Duodenal mucosa (tissue), 2 donors: Measurements from ENCODE around the gene AMY2B.
"Not testable (repeated sequence)": the region's sequence is repeated elsewhere in the genome, so short reads cannot be mapped to it uniquely, and the experiment has no call there.

ENCODE experiments used
- H3K27ac ChIP-seq: one replicate; pipeline ENCODE4 v1.7.0; 2013; ENCODE audit warnings: low read depth, low read length
- H3K27me3 ChIP-seq, 2 donors: one replicate each; pipeline ENCODE4 v1.7.0; 2013; ENCODE audit warnings: low read length in 2 of 2, control low read depth in 1 of 2; ENCODE audit not compliant: insufficient read depth in 2 of 2, control insufficient read depth in 1 of 2
- H3K36me3 ChIP-seq, 2 donors: one replicate each; pipeline ENCODE4 v1.7.0; 2013; ENCODE audit warnings: low read length in 2 of 2, control low read depth in 1 of 2; ENCODE audit not compliant: insufficient read depth in 2 of 2, control insufficient read depth in 1 of 2
- H3K4me1 ChIP-seq, 2 donors: one replicate each; pipeline ENCODE4 v1.7.0; 2013; ENCODE audit warnings: low read length in 2 of 2, control low read depth in 1 of 2; ENCODE audit not compliant: insufficient read depth in 2 of 2, control insufficient read depth in 1 of 2
- H3K4me3 ChIP-seq, 2 donors: one replicate each; pipeline ENCODE4 v1.7.0; 2013; ENCODE audit warnings: low read length in 2 of 2, low read depth in 1 of 2
- H3K9ac ChIP-seq, 2 donors: one replicate each; pipeline ENCODE4 v1.7.0; 2013; ENCODE audit warnings: low read length in 2 of 2, low read depth in 1 of 2
- H3K9me3 ChIP-seq, 2 donors: one replicate each; pipeline ENCODE4 v1.7.0; 2013; ENCODE audit warnings: low read length in 2 of 2, control low read depth in 1 of 2; ENCODE audit not compliant: control insufficient read depth in 1 of 2

Gene AMY2B

DNA sequence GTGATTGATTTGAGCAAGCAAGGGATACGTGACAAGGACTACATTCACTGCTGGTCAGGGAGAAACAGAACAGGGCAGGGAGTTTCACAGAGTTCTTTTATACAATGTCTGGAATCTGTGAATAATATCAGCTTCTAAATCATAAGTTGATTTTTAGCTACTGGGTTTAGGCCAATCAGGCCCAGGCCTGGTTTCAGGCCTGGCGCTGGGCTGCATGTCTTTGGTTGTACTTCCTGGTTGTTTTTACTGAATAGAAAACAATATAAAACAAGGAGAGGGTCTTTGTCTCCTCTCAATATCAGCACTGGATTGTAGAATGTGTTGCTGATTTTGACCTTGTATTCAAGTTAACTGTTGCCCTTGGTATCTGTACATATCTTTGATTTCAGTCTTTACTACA is 45.0 kb downstream of the AMY2B start:
- H3K27ac ChIP-seq: no peak overlapping the region
- no peaks in the 10 kb centered on the region for H3K27me3 ChIP-seq
- H3K36me3 ChIP-seq: no peaks in the 10 kb centered on the region
- no peak overlapping the region for H3K9ac ChIP-seq
- no peaks in the 10 kb centered on the region for H3K9me3 ChIP-seq
- no peak overlapping the region for H3K4me3 ChIP-seq
- no peaks in the 10 kb centered on the region for H3K4me1 ChIP-seq

DNA sequence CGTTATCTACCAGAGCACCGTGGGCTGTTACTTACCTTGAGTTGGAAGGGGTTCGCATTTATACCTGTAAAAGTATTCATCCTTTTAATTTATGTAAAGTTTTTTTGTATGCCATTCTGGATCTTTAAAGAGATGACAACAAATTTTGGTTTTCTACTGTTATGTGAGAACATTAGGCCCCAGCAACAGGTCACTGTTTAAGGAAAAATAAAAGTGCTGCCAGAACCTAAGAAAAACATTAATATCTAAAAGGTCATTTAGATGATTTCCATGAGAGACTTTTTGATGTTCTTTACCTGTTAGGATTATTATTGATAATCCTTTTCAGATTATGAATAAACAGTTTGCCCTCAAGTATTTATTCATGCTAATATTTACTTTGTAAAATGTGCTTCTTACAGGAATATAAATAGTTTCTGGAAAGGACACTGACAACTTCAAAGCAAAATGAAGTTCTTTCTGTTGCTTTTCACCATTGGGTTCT is 45.6 kb downstream of the AMY2B start, which contains the start of gene AMY2A:
AMY2A (plus strand) TSS at position 434 of the 484 bp plus-strand sequence; CDS start at position 448, 14 bp downstream.
- H3K4me1 ChIP-seq, H3K9me3 ChIP-seq, H3K27me3 ChIP-seq, H3K27ac ChIP-seq, H3K9ac ChIP-seq, H3K36me3 ChIP-seq, H3K4me3 ChIP-seq: not testable (repeated sequence)

DNA sequence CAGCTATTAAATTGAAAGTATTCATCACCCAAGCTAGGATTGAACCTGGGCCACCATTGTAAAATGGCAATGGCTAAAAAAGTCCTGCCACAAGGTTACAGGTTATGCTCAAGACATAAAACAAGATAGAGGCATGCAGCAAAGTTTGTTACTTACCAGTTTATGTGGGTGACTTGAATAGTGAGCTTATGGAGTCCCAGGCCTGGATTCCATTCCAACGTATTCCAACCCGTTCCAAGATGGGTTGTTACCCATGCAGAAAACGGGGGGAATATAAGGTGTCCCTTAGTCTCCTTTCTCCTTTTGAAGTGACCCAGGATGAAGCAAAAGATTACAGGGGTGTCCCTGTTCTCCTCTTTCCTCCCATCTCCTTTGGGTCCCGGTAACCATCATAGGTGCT is 56.0 kb downstream of the AMY2B start:
- not testable (repeated sequence) for H3K36me3 ChIP-seq, H3K27ac ChIP-seq, H3K9me3 ChIP-seq, H3K27me3 ChIP-seq, H3K4me1 ChIP-seq, H3K9ac ChIP-seq, H3K4me3 ChIP-seq
